ENCODE measurements around the gene MAPRE3. TPM values are rescaled to one million over a fixed set of nuclear protein-coding genes. Genes with fewer than 3 reads are reported as not detected.

The MAPRE3 gene
- total RNA-seq, 2 donors from 2014 or later: 3.2 to 4.4 TPM

DNA sequence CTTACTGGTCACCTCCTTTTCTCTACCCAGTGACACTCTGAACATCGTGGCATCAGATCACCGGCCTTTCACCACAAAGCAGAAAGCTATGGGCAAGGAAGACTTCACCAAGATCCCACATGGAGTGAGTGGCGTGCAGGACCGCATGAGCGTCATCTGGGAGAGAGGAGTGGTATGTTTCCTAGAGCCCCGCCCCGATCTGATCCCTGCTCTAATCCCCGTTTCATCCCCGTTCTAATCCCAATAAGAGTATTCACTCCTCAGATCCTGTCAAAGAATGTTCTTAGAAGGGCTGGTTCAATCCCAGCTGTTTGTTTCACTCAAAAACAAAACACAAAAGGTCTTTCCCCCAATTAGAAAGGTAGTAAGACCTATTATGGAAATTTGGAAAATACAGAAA lies 30.4 kb upstream of the MAPRE3 start:
- H3K4me3 Mint-ChIP-seq: no peak overlapping the region
- peaks cover 6% of the 10 kb centered on the region for H3K27me3 ChIP-seq (ENCODE audit: control insufficient read depth, insufficient read depth, low read length, poor library complexity, severe bottlenecking)
- no peak for DNase-seq
- peaks cover 6% of the 10 kb centered on the region for H3K4me1 ChIP-seq (ENCODE audit: control insufficient read depth, insufficient read depth, low read length)
- H3K27ac ChIP-seq (ENCODE audit: low read depth, low read length): no peak overlapping the region
- H3K9me3 Mint-ChIP-seq: no peaks in the 10 kb centered on the region
- H3K36me3 ChIP-seq (ENCODE audit: control insufficient read depth, insufficient read depth, low read length): no peaks in the 10 kb centered on the region
- 95 to 96% methylated on average over 7 to 9 of the region's 9 CpGs for WGBS, 2 experiments (ENCODE audit: insufficient coverage in 1 of 2, insufficient read length in 1 of 2)
- peaks cover 28% of the 10 kb centered on the region for H3K27me3 Mint-ChIP-seq (ENCODE audit: insufficient read depth)
- no peak overlapping the region for H3K4me3 ChIP-seq (ENCODE audit: low read length)
- TF ChIP-seq, protein P1, sequence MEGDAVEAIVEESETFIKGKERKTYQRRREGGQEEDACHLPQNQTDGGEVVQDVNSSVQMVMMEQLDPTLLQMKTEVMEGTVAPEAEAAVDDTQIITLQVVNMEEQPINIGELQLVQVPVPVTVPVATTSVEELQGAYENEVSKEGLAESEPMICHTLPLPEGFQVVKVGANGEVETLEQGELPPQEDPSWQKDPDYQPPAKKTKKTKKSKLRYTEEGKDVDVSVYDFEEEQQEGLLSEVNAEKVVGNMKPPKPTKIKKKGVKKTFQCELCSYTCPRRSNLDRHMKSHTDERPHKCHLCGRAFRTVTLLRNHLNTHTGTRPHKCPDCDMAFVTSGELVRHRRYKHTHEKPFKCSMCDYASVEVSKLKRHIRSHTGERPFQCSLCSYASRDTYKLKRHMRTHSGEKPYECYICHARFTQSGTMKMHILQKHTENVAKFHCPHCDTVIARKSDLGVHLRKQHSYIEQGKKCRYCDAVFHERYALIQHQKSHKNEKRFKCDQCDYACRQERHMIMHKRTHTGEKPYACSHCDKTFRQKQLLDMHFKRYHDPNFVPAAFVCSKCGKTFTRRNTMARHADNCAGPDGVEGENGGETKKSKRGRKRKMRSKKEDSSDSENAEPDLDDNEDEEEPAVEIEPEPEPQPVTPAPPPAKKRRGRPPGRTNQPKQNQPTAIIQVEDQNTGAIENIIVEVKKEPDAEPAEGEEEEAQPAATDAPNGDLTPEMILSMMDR (conservative IDR thresholded peaks at IDR 0.05): no peak
- H3K4me1 Mint-ChIP-seq: peaks cover 12% of the 10 kb centered on the region
- no peak overlapping the region for H3K9ac ChIP-seq (ENCODE audit: extremely low read depth, low read length, poor library complexity, severe bottlenecking)
- H3K36me3 Mint-ChIP-seq (ENCODE audit: low read depth): no peaks in the 10 kb centered on the region
- no peak overlapping the region for H3K27ac Mint-ChIP-seq
- H3K9me3 ChIP-seq (ENCODE audit: control insufficient read depth, low read length): no peaks in the 10 kb centered on the region

- 96 to 100% methylated on average over 2 to 3 of the region's 3 CpGs for WGBS, 2 experiments (ENCODE audit: insufficient coverage in 1 of 2, insufficient read length in 1 of 2)
- Mint-ChIP-seq H3K4me3 (no peak overlapping the region), H3K27me3 (ENCODE audit: insufficient read depth) (peaks cover 29% of the 10 kb centered on the region), H3K27ac (no peak overlapping the region), H3K9me3 (no peaks in the 10 kb centered on the region), H3K4me1 (peaks cover 12% of the 10 kb centered on the region), H3K36me3 (ENCODE audit: low read depth) (no peaks in the 10 kb centered on the region)
- H3K9ac ChIP-seq (ENCODE audit: extremely low read depth, low read length, poor library complexity, severe bottlenecking): no peak overlapping the region
- H3K4me3 ChIP-seq (ENCODE audit: low read length): no peak overlapping the region
- TF ChIP-seq, protein P1 (conservative IDR thresholded peaks at IDR 0.05): no peak
- peaks cover 6% of the 10 kb centered on the region for H3K4me1 ChIP-seq (ENCODE audit: control insufficient read depth, insufficient read depth, low read length)
- H3K27me3 ChIP-seq (ENCODE audit: control insufficient read depth, insufficient read depth, low read length, poor library complexity, severe bottlenecking): peaks cover 6% of the 10 kb centered on the region
- H3K27ac ChIP-seq (ENCODE audit: low read depth, low read length): no peak overlapping the region
- DNase-seq: no peak
- no peaks in the 10 kb centered on the region for H3K36me3 ChIP-seq (ENCODE audit: control insufficient read depth, insufficient read depth, low read length)
- no peaks in the 10 kb centered on the region for H3K9me3 ChIP-seq (ENCODE audit: control insufficient read depth, low read length)
These were observed 29.0 kb upstream of the MAPRE3 start for GRCh38 chr2:26941486-26941885.

DNA sequence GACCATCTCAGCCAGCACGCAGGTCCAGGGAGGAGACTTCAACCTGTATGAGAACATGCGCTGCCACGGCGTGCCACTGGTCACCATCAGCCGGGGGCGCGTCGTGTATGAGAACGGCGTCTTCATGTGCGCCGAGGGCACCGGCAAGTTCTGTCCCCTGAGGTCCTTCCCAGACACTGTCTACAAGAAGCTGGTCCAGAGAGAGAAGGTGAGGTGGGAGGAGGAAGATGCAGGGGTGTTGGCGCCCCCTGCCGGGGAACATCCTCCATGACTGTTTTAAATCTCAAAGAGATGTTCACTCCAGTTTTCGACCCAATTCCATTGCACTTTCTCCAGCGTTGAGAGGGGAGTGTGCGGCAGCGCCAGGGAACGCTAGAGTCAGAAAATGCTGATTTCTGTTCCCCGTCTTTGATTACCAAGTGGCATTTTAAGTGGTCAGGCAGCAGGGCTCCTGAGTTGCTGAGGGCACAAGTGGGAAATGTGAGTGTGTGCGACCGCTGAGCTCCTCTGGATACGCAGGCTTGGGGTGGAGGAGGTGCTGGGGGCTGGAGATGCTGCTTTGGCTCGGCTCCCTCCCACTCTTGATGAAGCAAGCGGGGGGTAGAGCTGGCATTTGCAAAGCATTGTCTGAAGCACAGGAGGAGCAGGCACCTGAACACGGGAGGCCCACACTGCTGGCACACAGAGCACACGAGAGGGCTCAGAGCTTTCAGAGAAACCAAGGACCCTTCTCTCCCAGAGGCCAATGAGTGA lies 27.7 kb upstream of the MAPRE3 start:
- peak overlapping the region; percentile 57 for H3K4me3 ChIP-seq (ENCODE audit: low read length)
- 29 to 30% methylated on average over 10 to 28 of the region's 28 CpGs for WGBS, 2 experiments (ENCODE audit: insufficient coverage in 1 of 2, insufficient read length in 1 of 2)
- no peak overlapping the region for H3K27ac ChIP-seq (ENCODE audit: low read depth, low read length)
- H3K36me3 ChIP-seq (ENCODE audit: control insufficient read depth, insufficient read depth, low read length): no peaks in the 10 kb centered on the region
- Mint-ChIP-seq H3K4me1 (peaks cover 12% of the 10 kb centered on the region), H3K27me3 (ENCODE audit: insufficient read depth) (peaks cover 29% of the 10 kb centered on the region), H3K4me3 (peak overlapping the region; percentile 52), H3K27ac (no peak overlapping the region), H3K9me3 (no peaks in the 10 kb centered on the region), H3K36me3 (ENCODE audit: low read depth) (no peaks in the 10 kb centered on the region)
- H3K4me1 ChIP-seq (ENCODE audit: control insufficient read depth, insufficient read depth, low read length): peaks cover 6% of the 10 kb centered on the region
- no peak overlapping the region for H3K9ac ChIP-seq (ENCODE audit: extremely low read depth, low read length, poor library complexity, severe bottlenecking)
- TF ChIP-seq, protein P1 (conservative IDR thresholded peaks at IDR 0.05): peak; percentile 96
- peaks cover 6% of the 10 kb centered on the region for H3K27me3 ChIP-seq (ENCODE audit: control insufficient read depth, insufficient read depth, low read length, poor library complexity, severe bottlenecking)
- H3K9me3 ChIP-seq (ENCODE audit: control insufficient read depth, low read length): no peaks in the 10 kb centered on the region
- peak; percentile 94 for DNase-seq
